Measurements from ENCODE around the gene CAMKK2.

DNA sequence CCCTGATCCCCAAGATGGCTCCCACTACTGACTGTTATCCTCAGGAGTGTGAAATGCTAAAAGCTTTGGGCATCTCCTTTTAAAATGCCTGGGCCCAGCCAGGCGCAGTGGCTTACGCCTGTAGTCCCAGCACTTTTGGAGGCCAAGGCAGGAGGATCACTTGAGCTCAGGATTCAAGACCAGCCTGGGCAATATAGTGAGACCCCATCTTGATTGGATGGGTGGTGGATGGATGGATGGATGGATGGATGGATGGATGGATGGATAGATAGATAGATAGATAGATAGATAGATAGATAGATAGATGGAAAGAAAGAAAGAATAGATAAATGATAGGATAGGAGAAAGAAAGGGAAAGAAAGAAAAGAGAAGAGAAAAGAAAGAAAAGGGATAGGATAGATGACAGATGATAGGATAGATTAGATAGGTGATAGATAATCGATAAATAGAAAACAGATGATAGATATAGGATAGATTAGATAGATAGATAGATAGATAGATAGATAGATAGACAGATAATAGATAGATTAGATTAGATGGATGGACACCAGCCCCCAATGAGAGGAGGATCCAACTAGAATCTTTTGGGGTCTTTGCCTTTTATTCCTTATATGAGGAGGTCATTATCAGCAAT is 77.0 kb downstream of the CAMKK2 start:
- TF ChIP-seq, protein P1, sequence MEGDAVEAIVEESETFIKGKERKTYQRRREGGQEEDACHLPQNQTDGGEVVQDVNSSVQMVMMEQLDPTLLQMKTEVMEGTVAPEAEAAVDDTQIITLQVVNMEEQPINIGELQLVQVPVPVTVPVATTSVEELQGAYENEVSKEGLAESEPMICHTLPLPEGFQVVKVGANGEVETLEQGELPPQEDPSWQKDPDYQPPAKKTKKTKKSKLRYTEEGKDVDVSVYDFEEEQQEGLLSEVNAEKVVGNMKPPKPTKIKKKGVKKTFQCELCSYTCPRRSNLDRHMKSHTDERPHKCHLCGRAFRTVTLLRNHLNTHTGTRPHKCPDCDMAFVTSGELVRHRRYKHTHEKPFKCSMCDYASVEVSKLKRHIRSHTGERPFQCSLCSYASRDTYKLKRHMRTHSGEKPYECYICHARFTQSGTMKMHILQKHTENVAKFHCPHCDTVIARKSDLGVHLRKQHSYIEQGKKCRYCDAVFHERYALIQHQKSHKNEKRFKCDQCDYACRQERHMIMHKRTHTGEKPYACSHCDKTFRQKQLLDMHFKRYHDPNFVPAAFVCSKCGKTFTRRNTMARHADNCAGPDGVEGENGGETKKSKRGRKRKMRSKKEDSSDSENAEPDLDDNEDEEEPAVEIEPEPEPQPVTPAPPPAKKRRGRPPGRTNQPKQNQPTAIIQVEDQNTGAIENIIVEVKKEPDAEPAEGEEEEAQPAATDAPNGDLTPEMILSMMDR (conservative IDR thresholded peaks at IDR 0.05; ENCODE audit: low read depth, low read length): no peak
- TF ChIP-seq MXI1 (IDR thresholded peaks at IDR 0.05; ENCODE audit: borderline replicate concordance, low read depth, low read length) (no peak), SMC3 (IDR thresholded peaks at IDR 0.05; ENCODE audit: low read depth, low read length) (no peak), RAD21 (IDR thresholded peaks at IDR 0.05; ENCODE audit: low read length) (no peak), BHLHE40 (IDR thresholded peaks at IDR 0.05; ENCODE audit: low read depth, low read length) (no peak), RFX5 (IDR thresholded peaks at IDR 0.05; ENCODE audit: low read depth, low read length) (no peak), RCOR1 (IDR thresholded peaks at IDR 0.05; ENCODE audit: insufficient replicate concordance, low read length) (no peak), MAFK (IDR thresholded peaks at IDR 0.05; ENCODE audit: low read depth, low read length) (no peak)
